LNCAP (cell line): ENCODE results near the gene PPP2R3C.

Experiments used
- TF ChIP-seq, protein P1 (sequence below): fragments of 450-650 bp; IDR thresholded peaks from 2 replicates; pipeline ENCODE4 v1.5.1; 2017; ENCODE audit warnings: mild to moderate bottlenecking

PPP2R3C gene

GRCh38 chr14:35158491-35158890 is 36.7 kb upstream of the PPP2R3C start:
- TF ChIP-seq, protein P1, sequence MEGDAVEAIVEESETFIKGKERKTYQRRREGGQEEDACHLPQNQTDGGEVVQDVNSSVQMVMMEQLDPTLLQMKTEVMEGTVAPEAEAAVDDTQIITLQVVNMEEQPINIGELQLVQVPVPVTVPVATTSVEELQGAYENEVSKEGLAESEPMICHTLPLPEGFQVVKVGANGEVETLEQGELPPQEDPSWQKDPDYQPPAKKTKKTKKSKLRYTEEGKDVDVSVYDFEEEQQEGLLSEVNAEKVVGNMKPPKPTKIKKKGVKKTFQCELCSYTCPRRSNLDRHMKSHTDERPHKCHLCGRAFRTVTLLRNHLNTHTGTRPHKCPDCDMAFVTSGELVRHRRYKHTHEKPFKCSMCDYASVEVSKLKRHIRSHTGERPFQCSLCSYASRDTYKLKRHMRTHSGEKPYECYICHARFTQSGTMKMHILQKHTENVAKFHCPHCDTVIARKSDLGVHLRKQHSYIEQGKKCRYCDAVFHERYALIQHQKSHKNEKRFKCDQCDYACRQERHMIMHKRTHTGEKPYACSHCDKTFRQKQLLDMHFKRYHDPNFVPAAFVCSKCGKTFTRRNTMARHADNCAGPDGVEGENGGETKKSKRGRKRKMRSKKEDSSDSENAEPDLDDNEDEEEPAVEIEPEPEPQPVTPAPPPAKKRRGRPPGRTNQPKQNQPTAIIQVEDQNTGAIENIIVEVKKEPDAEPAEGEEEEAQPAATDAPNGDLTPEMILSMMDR: no peak

DNA sequence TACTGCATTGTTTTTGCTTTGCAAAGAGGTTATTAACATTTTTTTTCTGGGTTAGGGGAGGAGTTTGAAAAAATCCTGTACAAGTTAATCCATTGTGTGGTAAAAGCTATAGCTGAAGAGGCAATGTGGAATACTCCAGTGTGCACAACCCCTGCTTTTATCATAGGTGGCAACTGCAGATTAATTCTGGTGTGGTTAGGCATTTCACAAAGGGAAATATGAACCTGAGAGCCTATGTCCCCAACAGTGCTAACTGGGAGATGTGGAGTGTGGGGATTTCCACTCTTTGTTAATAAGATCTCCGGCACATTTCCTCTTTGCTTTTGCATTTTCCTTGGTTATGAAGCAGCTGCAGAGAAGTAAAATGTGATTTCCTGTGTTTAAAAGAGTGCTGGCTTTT is 34.2 kb upstream of the PPP2R3C start:
- TF ChIP-seq, protein P1: no peak

- TF ChIP-seq, protein P1: no peak
These were observed 32.2 kb upstream of the PPP2R3C start for GRCh38 chr14:35154016-35154415.

- TF ChIP-seq, protein P1: no peak
These were observed 27.4 kb upstream of the PPP2R3C start for GRCh38 chr14:35149239-35149638.

DNA sequence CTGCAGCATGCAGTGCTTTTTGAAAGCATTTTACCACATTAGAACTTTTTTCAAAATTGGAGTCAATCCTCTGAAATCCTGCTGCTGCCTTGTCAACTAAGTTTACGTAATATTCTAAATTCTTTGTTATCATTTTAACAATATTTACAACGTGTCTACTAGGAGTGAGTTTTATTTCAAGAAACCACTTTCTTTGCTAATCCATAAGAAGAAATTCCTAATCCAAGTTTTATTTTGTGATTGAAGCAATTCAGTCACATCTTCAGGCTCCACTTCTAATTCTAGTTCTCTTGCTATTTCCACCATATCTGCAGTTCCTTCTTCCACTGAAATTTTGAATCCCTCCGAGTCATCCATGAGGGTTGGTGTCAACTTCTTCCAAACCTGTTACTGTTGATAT is 25.9 kb upstream of the PPP2R3C start:
- TF ChIP-seq, protein P1: no peak

DNA sequence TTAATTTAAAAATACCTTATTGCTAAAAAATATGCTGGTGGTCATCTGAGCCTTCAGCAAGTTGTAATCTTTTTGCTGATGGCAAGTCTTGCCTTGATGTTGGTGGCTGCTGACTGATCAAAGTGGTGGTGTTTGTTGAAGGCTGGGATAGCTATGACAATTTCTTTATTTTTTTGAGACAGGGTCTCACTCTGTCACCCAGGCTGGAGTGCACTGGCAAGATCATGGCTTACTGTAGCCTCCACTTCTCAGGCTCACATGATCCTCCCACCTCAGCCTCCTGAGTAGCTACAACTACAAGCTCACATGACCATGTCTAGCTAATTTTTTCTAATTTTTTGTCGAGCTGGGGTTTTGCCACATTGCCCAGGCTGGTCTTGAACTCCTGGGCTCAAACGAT is 25.4 kb upstream of the PPP2R3C start:
- TF ChIP-seq, protein P1: no peak

- TF ChIP-seq, protein P1: no peak
These were observed 24.9 kb upstream of the PPP2R3C start for GRCh38 chr14:35146711-35147149.

DNA sequence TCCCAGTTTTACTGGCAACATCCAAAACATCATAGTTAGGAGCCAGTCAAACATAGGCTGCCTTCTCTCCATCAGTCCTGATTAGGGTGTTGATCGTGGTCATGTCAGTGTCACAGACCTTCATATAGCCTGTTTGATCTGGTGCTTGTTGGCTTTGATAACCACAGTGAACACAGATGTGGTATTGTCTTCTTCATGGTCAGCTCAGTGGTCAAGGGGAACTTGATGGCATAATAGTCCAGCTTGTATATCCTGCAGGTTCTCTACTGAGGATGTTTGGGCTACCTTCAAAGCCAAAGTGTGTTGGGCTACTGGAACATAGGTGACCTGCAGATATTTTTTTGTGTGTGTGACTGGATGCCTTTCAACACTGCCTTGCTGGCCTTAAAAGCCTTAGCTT is 22.2 kb upstream of the PPP2R3C start:
- TF ChIP-seq, protein P1: no peak
